ENCODE results near the gene COL11A2.
"Not testable (repeated sequence)": the region's sequence is repeated elsewhere in the genome, so short reads cannot be mapped to it uniquely, and the experiment has no call there.

The COL11A2 gene

DNA sequence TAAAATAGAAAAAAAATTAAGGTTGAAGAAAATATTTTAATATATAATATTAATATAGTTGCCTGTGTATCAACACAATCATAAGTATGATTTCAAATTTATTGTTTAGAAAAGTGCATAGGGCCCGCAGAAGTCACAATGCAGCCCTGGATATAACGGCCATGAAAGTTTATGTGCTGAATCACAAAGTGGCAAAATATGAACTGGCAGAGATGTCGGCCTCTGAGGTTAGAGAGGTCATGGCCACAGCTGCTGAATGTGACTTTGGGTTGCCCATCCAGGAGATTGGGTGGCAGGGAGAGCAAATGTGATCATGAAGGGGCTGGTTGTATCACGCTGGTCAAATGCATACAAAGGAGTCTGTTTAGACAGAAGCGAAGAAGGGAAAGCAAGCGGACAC, 35.7 kb downstream of the COL11A2 start:
- in situ Hi-C loops (cut with MboI; ENCODE audit: low pct_unique_long_range_greater_than_20kb, low sequenced_read_pairs, unreplicated experiment), result no loop called here
- TF ChIP-seq, protein P1, sequence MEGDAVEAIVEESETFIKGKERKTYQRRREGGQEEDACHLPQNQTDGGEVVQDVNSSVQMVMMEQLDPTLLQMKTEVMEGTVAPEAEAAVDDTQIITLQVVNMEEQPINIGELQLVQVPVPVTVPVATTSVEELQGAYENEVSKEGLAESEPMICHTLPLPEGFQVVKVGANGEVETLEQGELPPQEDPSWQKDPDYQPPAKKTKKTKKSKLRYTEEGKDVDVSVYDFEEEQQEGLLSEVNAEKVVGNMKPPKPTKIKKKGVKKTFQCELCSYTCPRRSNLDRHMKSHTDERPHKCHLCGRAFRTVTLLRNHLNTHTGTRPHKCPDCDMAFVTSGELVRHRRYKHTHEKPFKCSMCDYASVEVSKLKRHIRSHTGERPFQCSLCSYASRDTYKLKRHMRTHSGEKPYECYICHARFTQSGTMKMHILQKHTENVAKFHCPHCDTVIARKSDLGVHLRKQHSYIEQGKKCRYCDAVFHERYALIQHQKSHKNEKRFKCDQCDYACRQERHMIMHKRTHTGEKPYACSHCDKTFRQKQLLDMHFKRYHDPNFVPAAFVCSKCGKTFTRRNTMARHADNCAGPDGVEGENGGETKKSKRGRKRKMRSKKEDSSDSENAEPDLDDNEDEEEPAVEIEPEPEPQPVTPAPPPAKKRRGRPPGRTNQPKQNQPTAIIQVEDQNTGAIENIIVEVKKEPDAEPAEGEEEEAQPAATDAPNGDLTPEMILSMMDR (IDR thresholded peaks at IDR 0.05; ENCODE audit: extremely low read depth, insufficient read depth, missing control alignments), result no peak
- no peak for DNase-seq (ENCODE audit: low spot score)

DNA sequence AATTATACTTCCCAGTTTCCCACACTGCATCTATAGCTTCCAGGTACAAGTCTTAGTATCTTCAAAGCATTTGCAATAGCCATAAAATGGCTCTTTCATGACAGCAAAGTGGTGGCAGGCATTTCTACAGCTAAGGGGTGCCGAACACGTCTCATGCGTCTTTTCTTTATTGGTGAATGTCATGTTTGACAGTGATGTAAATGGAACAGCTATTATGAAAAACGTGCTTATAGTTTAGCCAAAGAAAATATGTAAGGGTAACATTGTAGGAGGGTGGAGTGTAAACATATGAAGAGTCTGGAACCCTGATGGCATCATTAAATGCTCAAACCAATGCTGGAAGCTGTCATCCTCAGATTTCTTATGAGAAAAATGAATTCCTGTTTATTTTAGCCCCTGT, 37.9 kb downstream of the COL11A2 start:
- no peak for DNase-seq (ENCODE audit: low spot score)
- in situ Hi-C loops (cut with MboI; ENCODE audit: low pct_unique_long_range_greater_than_20kb, low sequenced_read_pairs, unreplicated experiment), result no loop called here
- TF ChIP-seq, protein P1 (IDR thresholded peaks at IDR 0.05; ENCODE audit: extremely low read depth, insufficient read depth, missing control alignments), result no peak

DNA sequence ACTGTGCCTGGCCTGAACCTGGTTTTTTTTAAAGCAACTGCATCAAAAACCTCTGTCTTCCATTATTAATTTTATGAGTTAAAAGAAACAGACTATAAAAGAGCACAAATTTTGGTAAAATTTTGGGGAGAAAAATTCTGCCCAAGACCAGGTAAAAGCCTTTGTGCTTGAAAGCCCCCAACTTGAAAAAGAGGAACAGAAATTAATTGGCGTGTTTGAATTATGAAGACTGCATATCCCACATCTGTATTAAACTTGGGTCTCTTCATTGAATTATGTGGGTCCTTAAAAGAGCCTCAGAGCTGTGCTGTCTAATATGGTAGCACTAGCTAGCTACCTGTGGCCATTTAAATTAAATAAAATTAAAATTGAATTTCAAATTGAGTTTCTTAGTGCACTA, 41.2 kb downstream of the COL11A2 start:
- no peak for DNase-seq (ENCODE audit: low spot score)
- TF ChIP-seq, protein P1 (IDR thresholded peaks at IDR 0.05; ENCODE audit: extremely low read depth, insufficient read depth, missing control alignments), result no peak
- in situ Hi-C loops (cut with MboI; ENCODE audit: low pct_unique_long_range_greater_than_20kb, low sequenced_read_pairs, unreplicated experiment), result no loop called here

DNA sequence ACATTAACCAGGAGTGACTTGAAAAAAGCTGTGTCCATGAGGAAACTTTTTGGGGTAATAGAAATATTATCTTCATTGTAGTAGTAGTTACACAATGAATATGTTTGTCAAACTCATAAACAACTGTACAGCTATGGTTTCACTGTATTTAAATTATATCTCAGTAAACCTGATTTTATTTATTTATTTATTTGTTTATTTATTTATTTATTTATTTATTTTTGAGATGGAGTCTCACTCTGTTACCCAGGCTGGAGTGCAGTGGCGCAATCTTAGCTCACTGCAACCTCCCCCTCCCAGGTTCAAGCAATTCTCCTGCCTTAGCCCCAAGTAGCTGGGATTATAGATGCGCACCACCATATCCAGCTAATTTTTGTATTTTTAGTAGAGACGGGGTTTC, 41.7 kb downstream of the COL11A2 start:
- DNase-seq (ENCODE audit: low spot score); in situ Hi-C loops (cut with MboI; ENCODE audit: low pct_unique_long_range_greater_than_20kb, low sequenced_read_pairs, unreplicated experiment): not testable (repeated sequence)

DNA sequence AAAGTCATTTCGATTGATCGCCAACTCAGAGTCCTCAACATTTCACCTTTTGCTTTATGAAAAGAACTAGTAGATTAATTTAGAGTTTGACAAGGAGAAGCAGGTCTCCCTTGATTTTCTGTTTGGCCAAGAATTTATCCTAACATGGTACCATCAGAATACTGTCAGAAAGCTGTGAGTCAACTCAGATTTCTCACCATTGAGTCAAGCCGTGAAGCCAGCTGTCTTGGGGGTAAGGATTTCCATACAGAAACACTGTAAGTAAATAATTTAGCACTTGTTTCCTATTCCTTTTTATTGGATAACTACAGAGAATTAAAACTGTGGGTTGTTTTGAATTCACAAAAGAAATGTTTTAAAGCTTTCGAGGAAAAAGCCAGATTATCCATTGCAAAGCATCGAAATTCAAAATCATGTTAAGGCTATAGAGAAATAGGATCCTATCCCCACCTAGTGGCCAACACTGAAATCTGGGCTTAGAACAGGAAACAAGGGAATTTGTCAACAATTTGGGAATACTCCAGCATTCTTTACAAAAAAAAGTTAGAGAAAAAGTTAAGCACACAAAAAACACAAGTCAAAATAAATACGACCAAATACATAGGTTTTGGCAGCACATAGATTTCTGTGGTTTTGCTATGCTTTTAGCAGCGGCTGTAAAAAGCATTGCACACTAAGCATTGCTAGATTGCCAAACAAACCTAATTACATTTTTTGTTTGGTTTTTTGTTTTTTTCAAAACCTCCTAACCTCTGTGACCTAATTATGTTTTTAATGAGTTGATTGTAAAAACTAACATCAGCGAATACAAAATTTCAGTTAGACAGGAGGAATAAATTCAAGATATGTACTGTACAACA, 44.2 kb downstream of the COL11A2 start:
- in situ Hi-C loops (cut with MboI; ENCODE audit: low pct_unique_long_range_greater_than_20kb, low sequenced_read_pairs, unreplicated experiment), result no loop called here
- no peak for DNase-seq (ENCODE audit: low spot score)
- TF ChIP-seq, protein P1 (IDR thresholded peaks at IDR 0.05; ENCODE audit: extremely low read depth, insufficient read depth, missing control alignments), result peak; percentile 72

DNA sequence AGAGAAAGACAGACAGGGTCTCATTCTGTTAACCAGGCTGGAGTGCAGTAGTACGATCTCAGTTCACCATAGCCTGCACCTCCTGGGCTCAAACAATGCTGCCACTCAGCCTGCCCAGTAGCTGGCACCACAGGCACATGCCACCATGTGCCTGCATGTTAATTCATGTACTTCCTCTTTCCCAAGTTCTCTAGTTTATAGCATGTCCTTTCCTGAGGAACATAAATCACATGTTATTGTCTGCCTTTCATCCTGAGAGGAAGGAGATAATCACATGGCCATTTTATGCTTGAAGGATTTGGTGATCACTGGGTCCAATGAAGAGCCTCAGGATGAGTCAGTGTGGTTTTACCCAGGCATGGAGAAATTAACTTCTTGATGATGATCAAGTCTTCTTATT, 47.9 kb downstream of the COL11A2 start:
- TF ChIP-seq, protein P1 (IDR thresholded peaks at IDR 0.05; ENCODE audit: extremely low read depth, insufficient read depth, missing control alignments), result no peak
- in situ Hi-C loops (cut with MboI; ENCODE audit: low pct_unique_long_range_greater_than_20kb, low sequenced_read_pairs, unreplicated experiment), result no loop called here
- no peak for DNase-seq (ENCODE audit: low spot score)

DNA sequence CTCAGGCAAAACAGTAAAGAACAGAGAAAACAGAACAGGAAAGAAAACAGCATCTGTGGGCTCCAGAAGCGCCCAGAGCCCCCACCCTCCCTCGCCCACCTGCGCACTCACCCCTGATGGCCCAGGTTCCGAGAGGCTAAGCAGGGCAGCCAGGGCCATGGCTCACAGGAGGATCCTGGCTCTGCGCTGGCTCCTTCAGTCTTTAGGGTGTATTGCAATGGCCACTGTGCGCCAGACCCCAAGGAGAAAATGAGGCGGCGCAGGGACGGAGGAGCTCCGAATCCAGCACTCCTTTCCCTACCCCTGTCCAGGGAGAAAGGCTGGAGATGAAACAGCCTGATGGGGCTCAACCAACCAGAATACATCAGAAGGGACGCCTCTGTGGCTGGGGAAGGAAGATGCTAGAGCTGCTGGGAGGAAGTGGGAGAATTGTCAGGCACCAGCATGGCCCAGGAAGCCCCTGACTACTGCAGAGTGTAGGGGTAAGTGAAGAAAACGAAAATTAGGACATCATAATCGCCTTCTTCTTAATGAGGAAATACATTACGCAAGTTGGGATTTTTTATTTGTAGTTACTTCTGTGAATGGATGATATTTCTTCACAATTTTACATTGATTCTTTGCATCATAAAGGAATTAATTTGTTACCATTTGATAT, 49.0 kb downstream of the COL11A2 start:
- DNase-seq (ENCODE audit: low spot score), result no peak
- in situ Hi-C loops (cut with MboI; ENCODE audit: low pct_unique_long_range_greater_than_20kb, low sequenced_read_pairs, unreplicated experiment), result no loop called here
- TF ChIP-seq, protein P1 (IDR thresholded peaks at IDR 0.05; ENCODE audit: extremely low read depth, insufficient read depth, missing control alignments), result peak; percentile 8
